ENCODE data around the gene CGNL1. TPM values are rescaled to one million over a fixed set of nuclear protein-coding genes. Genes with fewer than 3 reads are reported as not detected.

The CGNL1 gene
- total and polyA plus RNA-seq, 7 donors, result 0.69 to 7.2 (median 2.4) TPM

GRCh38 chr15:57516327-57517029 is 140.2 kb downstream of the CGNL1 start:
- Histone ChIP-seq H3K4me1 (peaks cover 0 to under 1% (median under 1%) of the 10 kb centered on the region in 4 donors), H3K4me3 (no peak overlapping the region), H3K9me3 (no peaks in the 10 kb centered on the region), H3K27ac (no peak overlapping the region), H3K27me3 (peaks cover 0 to 8% (median 0%) of the 10 kb centered on the region in 3 donors), H3K36me3 (no peaks in the 10 kb centered on the region)
- TF ChIP-seq POLR2AphosphoS5 (IDR thresholded peaks at IDR 0.05) (no peak), POLR2A (IDR thresholded peaks at IDR 0.05) (no peak), CTCF (IDR thresholded peaks at IDR 0.05) (no peak), EP300 (IDR thresholded peaks at IDR 0.05) (no peak)
- no peak for DNase-seq
- intact Hi-C loops (cut with DNase I), result no loop called here
- WGBS, 2 donors, result 69 to 80% methylated on average over 22 of the region's 22 CpGs

GRCh38 chr15:57517030-57517671 is 140.8 kb downstream of the CGNL1 start:
- Histone ChIP-seq H3K9me3 (no peaks in the 10 kb centered on the region), H3K36me3 (no peaks in the 10 kb centered on the region), H3K4me3 (no peak overlapping the region), H3K27me3 (peaks cover 0 to 8% (median 0%) of the 10 kb centered on the region in 3 donors), H3K4me1 (peaks cover 0 to 8% (median 7%) of the 10 kb centered on the region in 4 donors), H3K27ac (no peak overlapping the region)
- DNase-seq, result no peak
- intact Hi-C loops (cut with DNase I), result no loop called here
- 78 to 88% methylated on average over 6 of the region's 6 CpGs for WGBS, 2 donors
- no peak for TF ChIP-seq CTCF (IDR thresholded peaks at IDR 0.05)
- TF ChIP-seq EP300 (IDR thresholded peaks at IDR 0.05), result no peak
- no peak for TF ChIP-seq POLR2AphosphoS5 (IDR thresholded peaks at IDR 0.05)
- TF ChIP-seq POLR2A (IDR thresholded peaks at IDR 0.05), result no peak

- Histone ChIP-seq H3K9me3 (no peaks in the 10 kb centered on the region), H3K4me3 (no peak overlapping the region), H3K27ac (no peak overlapping the region), H3K4me1 (peaks cover 0 to 13% (median 9%) of the 10 kb centered on the region in 4 donors), H3K36me3 (no peaks in the 10 kb centered on the region), H3K27me3 (peaks cover 0 to 8% (median 0%) of the 10 kb centered on the region in 3 donors)
- 92 to 94% methylated on average over 13 of the region's 13 CpGs for WGBS, 2 donors
- no peak for TF ChIP-seq EP300 (IDR thresholded peaks at IDR 0.05)
- TF ChIP-seq CTCF (IDR thresholded peaks at IDR 0.05), result no peak
- no peak for TF ChIP-seq POLR2A (IDR thresholded peaks at IDR 0.05)
- TF ChIP-seq POLR2AphosphoS5 (IDR thresholded peaks at IDR 0.05), result no peak
- no peak for DNase-seq
- intact Hi-C loops (cut with DNase I), result no loop called here
Observed at GRCh38 chr15:57518779-57519405, 142.6 kb downstream of the CGNL1 start.

GRCh38 chr15:57519806-57520205 is 143.5 kb downstream of the CGNL1 start:
- DNase-seq, result no peak
- intact Hi-C loops (cut with DNase I), result no loop called here
- Histone ChIP-seq H3K4me3 (no peak overlapping the region), H3K36me3 (no peaks in the 10 kb centered on the region), H3K9me3 (no peaks in the 10 kb centered on the region), H3K4me1 (peaks cover 0 to 13% (median 9%) of the 10 kb centered on the region in 4 donors), H3K27me3 (peaks cover 0 to 8% (median 0%) of the 10 kb centered on the region in 3 donors), H3K27ac (no peak overlapping the region)
- WGBS, 2 donors, result 93 to 95% methylated on average over 4 of the region's 4 CpGs
- TF ChIP-seq POLR2A (IDR thresholded peaks at IDR 0.05), result no peak
- no peak for TF ChIP-seq CTCF (IDR thresholded peaks at IDR 0.05)
- TF ChIP-seq POLR2AphosphoS5 (IDR thresholded peaks at IDR 0.05), result no peak
- TF ChIP-seq EP300 (IDR thresholded peaks at IDR 0.05), result no peak
